GM19025 (cell line): ENCODE results near the gene LRPPRC.

Experiments
- ATAC-seq: cut with Tn5 transposase; IDR thresholded peaks from one replicate; pipeline ENCODE4 v1.9.1; 2021; ENCODE audit warnings: mild to moderate bottlenecking, low read depth, moderate library complexity; ENCODE audit not compliant: unreplicated experiment

The LRPPRC gene

DNA sequence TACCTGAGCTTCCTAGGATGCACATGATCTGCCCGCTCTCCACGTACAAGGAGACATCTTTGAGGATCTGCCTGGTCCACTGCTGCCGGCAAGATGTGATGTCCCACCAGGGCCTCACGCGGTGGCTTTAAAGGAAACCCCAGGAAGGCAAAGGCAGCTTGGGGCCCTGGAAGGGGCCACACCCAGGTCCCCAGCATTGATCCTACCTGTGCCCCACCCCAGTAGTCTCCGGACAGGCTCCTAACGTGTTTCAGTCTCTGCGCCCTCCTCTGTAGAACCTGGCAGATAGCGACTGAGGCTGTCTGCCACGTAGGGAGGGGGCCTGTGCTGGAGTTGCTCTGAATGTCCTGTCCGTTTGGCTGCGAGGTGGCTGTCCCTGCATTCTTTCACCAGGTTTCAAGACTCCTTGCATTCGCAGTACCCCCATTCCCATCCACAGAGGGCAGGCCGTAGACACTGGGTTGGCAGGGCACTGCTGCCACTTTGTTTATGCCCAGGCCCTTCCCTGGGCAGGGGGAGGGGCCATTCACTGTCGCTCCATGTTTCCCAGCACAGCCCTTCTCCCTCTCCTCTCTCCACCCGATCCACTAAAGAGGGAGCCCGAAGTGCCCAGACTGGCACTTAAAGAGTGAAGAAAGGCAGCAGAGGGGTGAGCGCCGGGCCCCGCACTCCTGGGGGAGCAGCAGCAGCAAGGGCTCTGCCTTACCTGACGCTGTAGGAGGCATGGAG, 157.8 kb downstream of the LRPPRC start:
- no peak for ATAC-seq

DNA sequence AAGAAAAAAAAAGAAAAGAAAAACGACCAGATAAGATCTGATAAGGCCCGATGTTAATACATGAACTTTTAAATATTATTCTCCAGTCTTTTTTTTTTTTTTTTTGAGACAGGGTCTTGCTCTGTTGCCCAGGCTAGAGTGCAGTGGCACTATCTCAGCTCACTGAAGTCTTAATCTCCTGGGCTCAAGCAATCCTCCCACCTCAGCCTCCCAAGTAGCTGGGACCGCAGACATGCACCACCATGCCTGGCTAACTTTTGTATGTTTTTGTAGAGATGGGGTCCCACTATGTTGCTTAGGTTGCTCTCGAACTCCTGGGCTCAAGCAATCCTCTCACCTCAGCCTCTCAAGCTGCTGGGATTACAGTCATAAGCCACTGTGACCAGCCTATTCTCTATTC, 158.8 kb downstream of the LRPPRC start:
- ATAC-seq: no peak
